ENCODE data around the gene ATM. TPM values are rescaled to one million over a fixed set of nuclear protein-coding genes. Genes with fewer than 3 reads are reported as not detected.
A peak's percentile ranks its signal among the peaks of the same experiment; 100 is the strongest.

ATM gene
- total RNA-seq, 4 donors from 2014 or later, result 18.4 to 44.9 (median 33.3) TPM

DNA sequence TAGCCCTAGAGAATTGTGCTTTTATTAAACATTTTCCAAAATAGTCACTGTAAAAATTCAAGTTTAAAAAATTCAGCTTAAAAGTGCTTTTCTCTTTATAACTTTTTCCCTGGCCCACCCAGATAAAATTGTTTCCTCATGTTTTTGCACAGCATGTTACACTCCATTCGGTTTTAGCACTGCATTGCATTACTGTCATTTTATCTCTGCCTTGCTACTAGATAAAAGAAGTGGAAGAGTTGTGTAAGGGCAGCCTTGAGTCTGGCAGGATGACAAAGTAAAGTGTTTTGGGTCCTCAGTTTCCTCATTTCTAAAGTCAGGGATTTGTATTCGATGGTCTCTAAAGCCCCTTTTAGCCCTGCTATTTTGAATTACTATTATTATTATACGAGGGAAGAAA is 99.8 kb downstream of the ATM start:
- no peak overlapping the region for H3K4me3 ChIP-seq (ENCODE audit: low read depth, poor library complexity, severe bottlenecking)
- WGBS, 2 donors, result 75 to 81% methylated on average over 3 of the region's 3 CpGs
- intact Hi-C loops (cut with DNase I; ENCODE audit: low total_unique reads), result no loop called here
- no peak for DNase-seq (ENCODE audit: low spot score in 2 of 2)
- no peak for TF ChIP-seq POLR2A (IDR thresholded peaks at IDR 0.05)
- TF ChIP-seq, protein P1, sequence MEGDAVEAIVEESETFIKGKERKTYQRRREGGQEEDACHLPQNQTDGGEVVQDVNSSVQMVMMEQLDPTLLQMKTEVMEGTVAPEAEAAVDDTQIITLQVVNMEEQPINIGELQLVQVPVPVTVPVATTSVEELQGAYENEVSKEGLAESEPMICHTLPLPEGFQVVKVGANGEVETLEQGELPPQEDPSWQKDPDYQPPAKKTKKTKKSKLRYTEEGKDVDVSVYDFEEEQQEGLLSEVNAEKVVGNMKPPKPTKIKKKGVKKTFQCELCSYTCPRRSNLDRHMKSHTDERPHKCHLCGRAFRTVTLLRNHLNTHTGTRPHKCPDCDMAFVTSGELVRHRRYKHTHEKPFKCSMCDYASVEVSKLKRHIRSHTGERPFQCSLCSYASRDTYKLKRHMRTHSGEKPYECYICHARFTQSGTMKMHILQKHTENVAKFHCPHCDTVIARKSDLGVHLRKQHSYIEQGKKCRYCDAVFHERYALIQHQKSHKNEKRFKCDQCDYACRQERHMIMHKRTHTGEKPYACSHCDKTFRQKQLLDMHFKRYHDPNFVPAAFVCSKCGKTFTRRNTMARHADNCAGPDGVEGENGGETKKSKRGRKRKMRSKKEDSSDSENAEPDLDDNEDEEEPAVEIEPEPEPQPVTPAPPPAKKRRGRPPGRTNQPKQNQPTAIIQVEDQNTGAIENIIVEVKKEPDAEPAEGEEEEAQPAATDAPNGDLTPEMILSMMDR (IDR thresholded peaks at IDR 0.05), result no peak

DNA sequence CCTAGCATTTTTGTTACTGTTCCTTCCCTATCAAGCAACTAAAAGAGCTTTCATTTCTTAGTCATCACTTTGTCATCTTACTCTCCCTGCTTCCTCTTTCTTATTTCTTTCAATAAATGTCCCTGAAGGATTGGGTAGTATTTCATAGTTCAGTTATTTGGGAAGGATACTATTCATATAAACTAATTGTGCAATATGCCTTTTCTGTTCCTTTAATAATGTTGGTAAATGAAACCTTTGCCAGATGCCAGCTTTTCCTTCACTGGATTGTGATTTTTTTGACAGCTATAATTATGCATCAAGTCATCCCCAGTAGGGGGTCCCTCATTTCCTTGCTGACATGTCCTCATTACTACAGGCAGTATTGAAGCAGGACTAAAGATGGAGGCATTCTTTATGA is 101.7 kb downstream of the ATM start:
- H3K4me3 ChIP-seq (ENCODE audit: low read depth, poor library complexity, severe bottlenecking), result no peak overlapping the region
- DNase-seq (ENCODE audit: low spot score in 2 of 2), result no peak
- TF ChIP-seq, protein P1 (IDR thresholded peaks at IDR 0.05), result no peak
- no peak for TF ChIP-seq POLR2A (IDR thresholded peaks at IDR 0.05)
- intact Hi-C loops (cut with DNase I; ENCODE audit: low total_unique reads), result no loop called here

DNA sequence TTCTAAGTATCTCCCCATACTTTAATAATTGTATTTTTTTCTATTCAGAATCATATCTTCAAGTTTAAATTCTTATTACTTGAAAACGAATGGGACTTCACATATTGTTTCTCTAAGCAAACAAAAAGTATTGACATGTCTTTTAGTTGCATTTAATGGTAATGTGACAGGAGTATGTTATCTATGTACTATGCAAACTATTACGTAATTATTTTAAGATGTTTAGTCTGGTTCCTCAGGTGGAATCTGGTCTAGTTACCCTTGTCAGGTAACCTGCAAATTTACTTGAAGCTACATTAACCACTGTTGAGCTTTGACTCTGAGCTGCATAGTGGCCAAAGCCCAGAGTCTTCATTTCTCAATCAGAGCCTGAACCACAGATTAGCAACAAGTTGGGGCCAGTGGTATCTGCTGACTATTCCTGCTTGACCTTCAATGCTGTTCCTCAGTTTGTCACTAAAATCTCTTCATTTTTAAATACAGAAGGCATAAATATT is 110.6 kb downstream of the ATM start:
- TF ChIP-seq, protein P1 (IDR thresholded peaks at IDR 0.05), result no peak
- TF ChIP-seq POLR2A (IDR thresholded peaks at IDR 0.05), result no peak
- WGBS, 2 donors, result 90 to 92% methylated on average over 2 of the region's 2 CpGs
- H3K4me3 ChIP-seq (ENCODE audit: low read depth, poor library complexity, severe bottlenecking), result no peak overlapping the region
- intact Hi-C loops (cut with DNase I; ENCODE audit: low total_unique reads), result no loop called here
- DNase-seq (ENCODE audit: low spot score in 2 of 2), result no peak

DNA sequence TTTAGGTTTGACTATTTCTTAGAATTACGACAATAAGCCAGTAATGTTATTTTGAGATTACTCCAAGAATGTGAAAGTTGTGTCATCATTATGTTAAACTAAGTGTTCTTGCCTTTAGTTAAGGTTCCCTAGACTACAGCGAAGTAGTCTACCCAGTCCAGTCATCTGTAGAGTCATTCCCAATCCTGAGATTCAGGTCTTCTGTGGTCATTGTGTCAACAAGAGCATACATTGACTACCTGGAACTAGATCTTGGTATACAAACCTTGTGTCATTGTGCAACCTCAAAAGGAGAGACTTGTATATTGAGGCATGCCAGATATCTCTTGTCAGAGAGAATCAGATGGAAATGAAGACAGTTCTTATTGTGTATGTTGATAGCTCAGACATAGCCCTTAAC is 115.9 kb downstream of the ATM start:
- DNase-seq (ENCODE audit: low spot score in 2 of 2), result no peak
- TF ChIP-seq POLR2A (IDR thresholded peaks at IDR 0.05), result no peak
- TF ChIP-seq, protein P1 (IDR thresholded peaks at IDR 0.05), result no peak
- WGBS, 2 donors, result 91 to 95% methylated on average over 2 of the region's 2 CpGs
- H3K4me3 ChIP-seq (ENCODE audit: low read depth, poor library complexity, severe bottlenecking), result no peak overlapping the region
- intact Hi-C loops (cut with DNase I; ENCODE audit: low total_unique reads), result no loop called here

DNA sequence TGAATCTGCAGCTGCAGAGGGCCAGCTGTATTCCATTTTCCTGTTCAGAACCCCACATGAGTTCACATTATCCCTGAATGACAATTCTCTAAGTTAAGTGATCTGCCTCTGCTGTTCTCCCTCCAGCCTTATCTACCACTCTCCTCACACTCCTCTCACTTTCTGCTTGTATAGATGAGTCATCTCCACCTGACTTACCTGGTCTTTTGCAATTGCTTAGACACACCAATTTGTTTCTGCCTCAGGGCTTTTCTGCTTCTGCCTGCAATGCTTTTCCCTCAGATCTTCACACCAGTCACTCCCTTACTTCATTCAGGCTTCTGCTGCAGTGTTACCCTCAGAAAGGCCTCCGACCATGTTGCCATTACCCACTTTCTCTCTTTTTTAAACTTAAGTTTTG is 118.1 kb downstream of the ATM start:
- DNase-seq (ENCODE audit: low spot score in 2 of 2), result peak in 1 of 2 donors; percentile 32
- intact Hi-C loops (cut with DNase I; ENCODE audit: low total_unique reads), result no loop called here
- TF ChIP-seq, protein P1 (IDR thresholded peaks at IDR 0.05), result no peak
- TF ChIP-seq POLR2A (IDR thresholded peaks at IDR 0.05), result no peak
- H3K4me3 ChIP-seq (ENCODE audit: low read depth, poor library complexity, severe bottlenecking), result no peak overlapping the region
- WGBS, 2 donors, result 67 to 68% methylated on average over 1 of the region's 1 CpG

DNA sequence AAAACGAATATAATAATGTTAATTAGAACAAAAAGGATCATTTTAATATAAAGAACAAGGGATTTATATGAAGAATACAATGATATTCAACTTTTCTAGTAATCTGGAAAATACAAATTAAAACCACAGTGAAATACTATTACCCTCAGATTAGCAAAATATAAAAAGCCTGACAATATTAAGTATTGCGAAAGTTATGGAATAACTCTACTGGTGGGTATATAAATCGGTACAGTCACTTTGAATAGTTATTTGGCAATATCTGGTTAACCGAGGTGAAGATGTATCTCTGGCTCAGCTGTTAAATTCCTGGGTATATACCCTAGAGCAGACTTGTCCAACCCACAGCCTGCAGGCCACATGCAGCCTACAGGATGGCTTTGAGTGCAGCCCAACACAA is 118.8 kb downstream of the ATM start:
- WGBS, 2 donors, result 71 to 74% methylated on average over 4 of the region's 4 CpGs
- no peak for TF ChIP-seq POLR2A (IDR thresholded peaks at IDR 0.05)
- DNase-seq (ENCODE audit: low spot score in 2 of 2), result no peak
- H3K4me3 ChIP-seq (ENCODE audit: low read depth, poor library complexity, severe bottlenecking), result no peak overlapping the region
- intact Hi-C loops (cut with DNase I; ENCODE audit: low total_unique reads), result no loop called here
